ENCODE measurements around the gene GRB7. TPM values are rescaled to one million over a fixed set of nuclear protein-coding genes. Genes with fewer than 3 reads are reported as not detected.
"Not testable (repeated sequence)": the region's sequence is repeated elsewhere in the genome, so short reads cannot be mapped to it uniquely, and the experiment has no call there.

The GRB7 gene
- total and polyA plus RNA-seq, 2 experiments from 2014 or later: 1.8 to 6.6 TPM

GRCh38 chr17:39705786-39706348 lies 31.9 kb upstream of the GRB7 start:
- Histone ChIP-seq H3K4me3 (no peak overlapping the region), H3K36me3 (peaks cover 40% of the 10 kb centered on the region), H3K4me1 (ENCODE audit: low read depth) (peaks cover 48% of the 10 kb centered on the region), H3K9me3 (ENCODE audit: low read depth) (no peaks in the 10 kb centered on the region), H3K27me3 (no peaks in the 10 kb centered on the region), H3K27ac (peak overlapping the region; percentile 93)
- no peak for DNase-seq (ENCODE audit: low read depth in 1 of 2, low spot score in 1 of 2)
- TF ChIP-seq, protein P1, sequence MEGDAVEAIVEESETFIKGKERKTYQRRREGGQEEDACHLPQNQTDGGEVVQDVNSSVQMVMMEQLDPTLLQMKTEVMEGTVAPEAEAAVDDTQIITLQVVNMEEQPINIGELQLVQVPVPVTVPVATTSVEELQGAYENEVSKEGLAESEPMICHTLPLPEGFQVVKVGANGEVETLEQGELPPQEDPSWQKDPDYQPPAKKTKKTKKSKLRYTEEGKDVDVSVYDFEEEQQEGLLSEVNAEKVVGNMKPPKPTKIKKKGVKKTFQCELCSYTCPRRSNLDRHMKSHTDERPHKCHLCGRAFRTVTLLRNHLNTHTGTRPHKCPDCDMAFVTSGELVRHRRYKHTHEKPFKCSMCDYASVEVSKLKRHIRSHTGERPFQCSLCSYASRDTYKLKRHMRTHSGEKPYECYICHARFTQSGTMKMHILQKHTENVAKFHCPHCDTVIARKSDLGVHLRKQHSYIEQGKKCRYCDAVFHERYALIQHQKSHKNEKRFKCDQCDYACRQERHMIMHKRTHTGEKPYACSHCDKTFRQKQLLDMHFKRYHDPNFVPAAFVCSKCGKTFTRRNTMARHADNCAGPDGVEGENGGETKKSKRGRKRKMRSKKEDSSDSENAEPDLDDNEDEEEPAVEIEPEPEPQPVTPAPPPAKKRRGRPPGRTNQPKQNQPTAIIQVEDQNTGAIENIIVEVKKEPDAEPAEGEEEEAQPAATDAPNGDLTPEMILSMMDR (IDR thresholded peaks at IDR 0.05; ENCODE audit: low read depth, low read length): no peak

DNA sequence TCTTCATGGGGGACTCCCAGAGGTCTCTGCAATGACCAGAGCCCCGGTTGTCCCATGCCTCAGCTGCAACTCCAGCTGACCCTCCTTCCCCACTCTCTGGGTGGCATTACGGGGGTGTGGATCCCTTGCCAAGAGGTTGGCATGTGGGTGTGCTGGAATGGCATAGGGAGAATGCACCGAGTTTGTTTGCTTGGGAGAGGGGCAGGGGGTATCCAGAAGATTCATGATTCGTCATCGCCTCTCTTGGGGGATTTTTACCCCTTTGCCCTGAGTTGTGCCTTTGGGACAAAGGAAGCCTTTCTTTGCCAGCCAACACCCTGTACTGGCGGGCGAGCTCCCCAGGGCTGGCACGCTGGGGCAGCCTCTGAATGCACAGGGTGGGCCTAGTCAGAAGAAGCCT lies 31.4 kb upstream of the GRB7 start:
- TF ChIP-seq, protein P1 (IDR thresholded peaks at IDR 0.05; ENCODE audit: low read depth, low read length): no peak
- H3K27ac ChIP-seq: peak overlapping the region; percentile 93
- H3K9me3 ChIP-seq (ENCODE audit: low read depth): no peaks in the 10 kb centered on the region
- H3K4me1 ChIP-seq (ENCODE audit: low read depth): peaks cover 46% of the 10 kb centered on the region
- no peaks in the 10 kb centered on the region for H3K27me3 ChIP-seq
- DNase-seq (ENCODE audit: low read depth in 1 of 2, low spot score in 1 of 2): no peak
- H3K4me3 ChIP-seq: no peak overlapping the region
- peaks cover 45% of the 10 kb centered on the region for H3K36me3 ChIP-seq

DNA sequence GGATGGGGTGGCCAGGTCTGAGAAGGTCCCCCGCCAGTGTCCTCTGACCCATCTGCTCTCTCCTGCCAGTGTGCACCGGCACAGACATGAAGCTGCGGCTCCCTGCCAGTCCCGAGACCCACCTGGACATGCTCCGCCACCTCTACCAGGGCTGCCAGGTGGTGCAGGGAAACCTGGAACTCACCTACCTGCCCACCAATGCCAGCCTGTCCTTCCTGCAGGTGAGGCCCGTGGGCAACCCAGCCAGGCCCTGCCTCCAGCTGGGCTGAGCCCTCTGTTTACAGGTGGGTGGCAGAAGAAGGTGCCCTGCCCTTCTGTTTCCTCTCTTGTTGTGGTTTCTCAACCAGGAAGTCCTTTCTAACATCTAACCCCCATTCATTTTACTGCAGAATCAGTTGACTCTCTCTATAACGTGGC lies 30.8 kb upstream of the GRB7 start:
- Histone ChIP-seq H3K27me3 (no peaks in the 10 kb centered on the region), H3K4me1 (ENCODE audit: low read depth) (peaks cover 41% of the 10 kb centered on the region), H3K4me3 (no peak overlapping the region), H3K9me3 (ENCODE audit: low read depth) (no peaks in the 10 kb centered on the region), H3K36me3 (peaks cover 50% of the 10 kb centered on the region), H3K27ac (peak overlapping the region; percentile 93)
- no peak for DNase-seq (ENCODE audit: low read depth in 1 of 2, low spot score in 1 of 2)
- TF ChIP-seq, protein P1 (IDR thresholded peaks at IDR 0.05; ENCODE audit: low read depth, low read length): no peak

DNA sequence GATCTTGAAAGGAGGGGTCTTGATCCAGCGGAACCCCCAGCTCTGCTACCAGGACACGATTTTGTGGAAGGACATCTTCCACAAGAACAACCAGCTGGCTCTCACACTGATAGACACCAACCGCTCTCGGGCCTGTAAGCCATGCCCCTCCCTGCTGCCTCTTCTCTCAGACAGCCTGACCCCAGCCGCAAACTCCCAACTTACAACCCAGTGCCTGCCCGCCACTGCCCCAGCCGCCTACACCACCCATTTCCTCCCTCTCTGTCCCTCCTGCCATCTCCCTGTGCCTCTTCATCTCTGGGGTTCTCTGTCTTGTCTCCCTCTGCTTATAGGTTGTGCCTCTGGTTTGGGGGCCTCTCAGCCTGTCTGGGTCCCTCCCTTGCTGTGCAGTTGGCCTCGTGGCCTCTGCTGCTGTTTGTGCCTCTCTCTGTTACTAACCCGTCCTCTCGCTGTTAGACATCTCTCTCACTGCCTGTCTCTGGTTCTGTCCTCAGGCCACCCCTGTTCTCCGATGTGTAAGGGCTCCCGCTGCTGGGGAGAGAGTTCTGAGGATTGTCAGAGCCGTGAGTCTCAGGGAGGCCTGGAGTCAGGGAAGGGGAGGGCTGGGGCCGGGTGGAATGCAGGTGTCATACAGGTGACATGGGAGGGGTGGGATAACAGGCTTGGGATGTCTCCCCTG lies 28.3 kb upstream of the GRB7 start:
- no peak for DNase-seq (ENCODE audit: low read depth in 1 of 2, low spot score in 1 of 2)
- Histone ChIP-seq H3K9me3 (ENCODE audit: low read depth) (no peaks in the 10 kb centered on the region), H3K27me3 (no peaks in the 10 kb centered on the region), H3K4me3 (no peak overlapping the region), H3K27ac (no peak overlapping the region), H3K4me1 (ENCODE audit: low read depth) (peaks cover 16% of the 10 kb centered on the region), H3K36me3 (peaks cover 73% of the 10 kb centered on the region)
- TF ChIP-seq, protein P1 (IDR thresholded peaks at IDR 0.05; ENCODE audit: low read depth, low read length): no peak

- Histone ChIP-seq H3K27me3 (no peaks in the 10 kb centered on the region), H3K4me3 (no peak overlapping the region), H3K36me3 (peaks cover 79% of the 10 kb centered on the region), H3K9me3 (ENCODE audit: low read depth) (no peaks in the 10 kb centered on the region), H3K27ac (no peak overlapping the region), H3K4me1 (ENCODE audit: low read depth) (peaks cover 7% of the 10 kb centered on the region)
- DNase-seq (ENCODE audit: low read depth in 1 of 2, low spot score in 1 of 2): no peak
- TF ChIP-seq, protein P1 (IDR thresholded peaks at IDR 0.05; ENCODE audit: low read depth, low read length): no peak
Measured at GRCh38 chr17:39709998-39710964, 27.5 kb upstream of the GRB7 start.

DNA sequence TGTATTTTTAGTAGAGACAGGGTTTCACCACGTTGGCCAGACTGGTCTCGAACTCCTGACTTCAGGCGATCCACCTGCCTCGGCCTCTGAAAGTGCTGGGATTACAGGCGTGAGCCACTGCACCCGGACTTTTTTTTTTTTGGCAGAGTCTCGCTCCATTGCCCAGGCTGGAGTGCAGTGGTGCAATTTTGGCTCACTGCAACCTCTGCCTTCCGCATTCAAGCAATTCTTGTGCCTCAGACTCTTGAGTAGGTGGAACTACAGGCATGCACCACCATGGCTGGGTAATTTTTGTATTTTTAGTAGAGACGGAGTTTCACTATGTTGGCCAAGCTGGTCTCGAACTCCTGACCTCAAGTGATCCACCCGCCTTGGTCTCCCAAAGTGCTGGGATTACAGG lies 26.7 kb upstream of the GRB7 start:
- not testable (repeated sequence) for H3K9me3 ChIP-seq (ENCODE audit: low read depth); DNase-seq (ENCODE audit: low read depth in 1 of 2, low spot score in 1 of 2); H3K4me3 ChIP-seq; H3K4me1 ChIP-seq (ENCODE audit: low read depth); H3K27ac ChIP-seq; H3K27me3 ChIP-seq
- peaks cover 87% of the 10 kb centered on the region for H3K36me3 ChIP-seq

All from cardiac muscle cell (in vitro differentiated cells and primary cell).